ENCODE data around the gene RBM10. TPM values are rescaled to one million over a fixed set of nuclear protein-coding genes. Genes with fewer than 3 reads are reported as not detected.

RBM10 gene
- total RNA-seq, 1 experiment from 2014 or later, result 80.9 TPM

DNA sequence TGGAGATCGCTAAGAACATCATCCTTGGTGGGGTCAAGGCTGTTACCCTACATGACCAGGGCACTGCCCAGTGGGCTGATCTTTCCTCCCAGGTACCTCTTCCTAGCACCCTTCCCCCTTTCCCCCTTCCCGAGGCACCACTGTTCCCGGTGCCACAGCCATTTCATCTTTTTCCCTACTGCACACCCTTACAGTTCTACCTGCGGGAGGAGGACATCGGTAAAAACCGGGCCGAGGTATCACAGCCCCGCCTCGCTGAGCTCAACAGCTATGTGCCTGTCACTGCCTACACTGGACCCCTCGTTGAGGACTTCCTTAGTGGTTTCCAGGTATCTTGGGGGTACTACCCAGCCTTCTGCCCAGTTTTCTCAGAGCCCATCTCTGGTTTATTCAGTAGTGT, 54.3 kb downstream of the RBM10 start:
- TF ChIP-seq, protein P1, sequence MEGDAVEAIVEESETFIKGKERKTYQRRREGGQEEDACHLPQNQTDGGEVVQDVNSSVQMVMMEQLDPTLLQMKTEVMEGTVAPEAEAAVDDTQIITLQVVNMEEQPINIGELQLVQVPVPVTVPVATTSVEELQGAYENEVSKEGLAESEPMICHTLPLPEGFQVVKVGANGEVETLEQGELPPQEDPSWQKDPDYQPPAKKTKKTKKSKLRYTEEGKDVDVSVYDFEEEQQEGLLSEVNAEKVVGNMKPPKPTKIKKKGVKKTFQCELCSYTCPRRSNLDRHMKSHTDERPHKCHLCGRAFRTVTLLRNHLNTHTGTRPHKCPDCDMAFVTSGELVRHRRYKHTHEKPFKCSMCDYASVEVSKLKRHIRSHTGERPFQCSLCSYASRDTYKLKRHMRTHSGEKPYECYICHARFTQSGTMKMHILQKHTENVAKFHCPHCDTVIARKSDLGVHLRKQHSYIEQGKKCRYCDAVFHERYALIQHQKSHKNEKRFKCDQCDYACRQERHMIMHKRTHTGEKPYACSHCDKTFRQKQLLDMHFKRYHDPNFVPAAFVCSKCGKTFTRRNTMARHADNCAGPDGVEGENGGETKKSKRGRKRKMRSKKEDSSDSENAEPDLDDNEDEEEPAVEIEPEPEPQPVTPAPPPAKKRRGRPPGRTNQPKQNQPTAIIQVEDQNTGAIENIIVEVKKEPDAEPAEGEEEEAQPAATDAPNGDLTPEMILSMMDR (conservative IDR thresholded peaks at IDR 0.05; ENCODE audit: low read depth, low read length), result no peak
- TF ChIP-seq EZH2 (IDR thresholded peaks at IDR 0.05; ENCODE audit: borderline replicate concordance, low read depth, low read length, poor library complexity, severe bottlenecking), result no peak
- POLR2A ChIA-PET (ENCODE audit: low non-redundant PET), result no interaction called here
- no peak overlapping the region for H3K27ac ChIP-seq (ENCODE audit: low read depth, low read length, poor library complexity, severe bottlenecking)
- BruUV-seq (replicated peaks), result no TSS peak
- H3K4me3 ChIP-seq (ENCODE audit: low read depth, low read length, poor library complexity, severe bottlenecking), result no peak overlapping the region
- H3K27me3 ChIP-seq (replicated peaks; ENCODE audit: insufficient read depth, low read depth, low read length, poor library complexity), result no peaks in the 10 kb centered on the region
- CTCF ChIA-PET, result no interaction called here
- no peaks in the 10 kb centered on the region for H3K9me3 ChIP-seq (ENCODE audit: low read depth, low read length, poor library complexity, severe bottlenecking)
- DNase-seq (ENCODE audit: low spot score), result no peak
- intact Hi-C loops (cut with micrococcal nuclease; ENCODE audit: unreplicated experiment), result no loop called here
- H3K4me1 ChIP-seq (ENCODE audit: insufficient read depth, low read length, poor library complexity, severe bottlenecking), result peaks cover 17% of the 10 kb centered on the region
- H3K36me3 ChIP-seq (ENCODE audit: insufficient read depth, low read length, poor library complexity, severe bottlenecking), result peaks cover 86% of the 10 kb centered on the region

DNA sequence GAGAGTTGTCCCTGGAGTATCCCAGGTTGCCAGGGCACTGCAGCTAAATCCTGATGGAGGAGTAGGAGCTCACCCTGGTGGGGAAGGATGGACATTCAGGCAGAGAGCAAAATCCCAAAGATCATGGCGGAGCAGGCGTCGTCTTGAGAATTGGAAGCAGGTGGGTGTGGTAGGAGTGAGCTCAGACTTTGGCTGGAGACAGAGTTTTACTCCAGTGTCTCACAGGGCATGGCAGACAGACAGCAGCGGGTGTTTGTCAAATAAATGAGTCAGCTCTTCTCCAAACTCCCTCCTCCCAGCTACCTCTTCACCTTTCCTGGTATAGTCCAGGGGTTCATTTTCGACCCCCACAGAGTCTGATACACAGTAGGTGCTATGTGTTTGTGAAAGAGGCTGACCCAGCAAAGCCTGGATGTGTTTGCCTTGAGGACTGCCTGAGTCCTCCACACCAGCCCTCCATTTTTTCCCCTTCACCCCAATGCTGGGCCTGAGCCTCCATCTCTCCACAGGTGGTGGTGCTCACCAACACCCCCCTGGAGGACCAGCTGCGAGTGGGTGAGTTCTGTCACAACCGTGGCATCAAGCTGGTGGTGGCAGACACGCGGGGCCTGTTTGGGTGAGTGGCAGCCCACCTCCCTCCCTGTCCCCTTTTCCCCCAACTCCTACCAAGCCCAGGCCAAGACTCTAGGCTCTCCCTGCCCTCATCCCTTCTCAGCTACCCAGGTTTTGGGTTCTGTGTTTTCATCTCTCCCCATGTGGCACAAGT, 55.5 kb downstream of the RBM10 start:
- Histone ChIP-seq H3K27me3 (replicated peaks; ENCODE audit: insufficient read depth, low read depth, low read length, poor library complexity) (no peaks in the 10 kb centered on the region), H3K4me1 (ENCODE audit: insufficient read depth, low read length, poor library complexity, severe bottlenecking) (peaks cover 9% of the 10 kb centered on the region), H3K36me3 (ENCODE audit: insufficient read depth, low read length, poor library complexity, severe bottlenecking) (peaks cover 97% of the 10 kb centered on the region), H3K27ac (ENCODE audit: low read depth, low read length, poor library complexity, severe bottlenecking) (no peak overlapping the region), H3K9me3 (ENCODE audit: low read depth, low read length, poor library complexity, severe bottlenecking) (no peaks in the 10 kb centered on the region), H3K4me3 (ENCODE audit: low read depth, low read length, poor library complexity, severe bottlenecking) (no peak overlapping the region)
- intact Hi-C loops (cut with micrococcal nuclease; ENCODE audit: unreplicated experiment), result no loop called here
- no peak for DNase-seq (ENCODE audit: low spot score)
- TF ChIP-seq, protein P1 (conservative IDR thresholded peaks at IDR 0.05; ENCODE audit: low read depth, low read length), result no peak
- no peak for TF ChIP-seq EZH2 (IDR thresholded peaks at IDR 0.05; ENCODE audit: borderline replicate concordance, low read depth, low read length, poor library complexity, severe bottlenecking)
- ChIA-PET CTCF (no interaction called here), POLR2A (ENCODE audit: low non-redundant PET) (no interaction called here)
- BruUV-seq (replicated peaks), result no TSS peak

DNA sequence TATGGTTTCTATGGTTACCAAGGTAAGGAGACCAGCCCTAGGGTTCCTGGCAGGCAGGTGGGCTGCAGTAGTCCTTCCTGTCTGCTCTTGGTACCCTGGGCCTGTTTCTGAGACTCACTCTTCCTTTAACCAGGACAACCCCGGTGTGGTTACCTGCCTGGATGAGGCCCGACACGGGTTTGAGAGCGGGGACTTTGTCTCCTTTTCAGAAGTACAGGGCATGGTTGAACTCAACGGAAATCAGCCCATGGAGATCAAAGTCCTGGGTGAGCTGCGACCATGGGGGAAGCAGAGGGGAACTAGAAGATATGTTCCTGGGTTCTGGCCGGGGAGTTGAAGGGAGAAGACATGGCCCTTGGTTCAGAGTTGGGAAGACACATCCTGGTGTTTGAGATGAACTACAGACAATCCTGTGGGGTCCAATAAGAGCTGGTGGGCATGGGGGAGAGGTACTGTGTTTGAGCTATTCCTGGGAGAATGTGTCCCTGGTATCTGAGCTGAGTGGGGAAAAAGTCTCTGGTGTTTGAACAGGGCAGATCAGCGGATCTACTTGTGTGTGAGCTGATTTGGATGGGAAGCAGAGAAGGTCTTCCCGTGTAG, 56.4 kb downstream of the RBM10 start:
- POLR2A ChIA-PET (ENCODE audit: low non-redundant PET), result no interaction called here
- H3K36me3 ChIP-seq (ENCODE audit: insufficient read depth, low read length, poor library complexity, severe bottlenecking), result peaks cover 97% of the 10 kb centered on the region
- H3K9me3 ChIP-seq (ENCODE audit: low read depth, low read length, poor library complexity, severe bottlenecking), result no peaks in the 10 kb centered on the region
- BruUV-seq (replicated peaks), result no TSS peak
- CTCF ChIA-PET, result no interaction called here
- DNase-seq (ENCODE audit: low spot score), result no peak
- no peak overlapping the region for H3K27ac ChIP-seq (ENCODE audit: low read depth, low read length, poor library complexity, severe bottlenecking)
- intact Hi-C loops (cut with micrococcal nuclease; ENCODE audit: unreplicated experiment), result no loop called here
- TF ChIP-seq EZH2 (IDR thresholded peaks at IDR 0.05; ENCODE audit: borderline replicate concordance, low read depth, low read length, poor library complexity, severe bottlenecking), result no peak
- TF ChIP-seq, protein P1 (conservative IDR thresholded peaks at IDR 0.05; ENCODE audit: low read depth, low read length), result no peak
- peaks cover under 1% of the 10 kb centered on the region for H3K4me1 ChIP-seq (ENCODE audit: insufficient read depth, low read length, poor library complexity, severe bottlenecking)
- H3K27me3 ChIP-seq (replicated peaks; ENCODE audit: insufficient read depth, low read depth, low read length, poor library complexity), result no peaks in the 10 kb centered on the region
- no peak overlapping the region for H3K4me3 ChIP-seq (ENCODE audit: low read depth, low read length, poor library complexity, severe bottlenecking)

Measured in A673 (cell line).